ENCODE results near the gene MADD. TPM values are rescaled to one million over a fixed set of nuclear protein-coding genes. Genes with fewer than 3 reads are reported as not detected.

The MADD gene
- total RNA-seq, 1 experiment from 2014 or later: 41.0 TPM

DNA sequence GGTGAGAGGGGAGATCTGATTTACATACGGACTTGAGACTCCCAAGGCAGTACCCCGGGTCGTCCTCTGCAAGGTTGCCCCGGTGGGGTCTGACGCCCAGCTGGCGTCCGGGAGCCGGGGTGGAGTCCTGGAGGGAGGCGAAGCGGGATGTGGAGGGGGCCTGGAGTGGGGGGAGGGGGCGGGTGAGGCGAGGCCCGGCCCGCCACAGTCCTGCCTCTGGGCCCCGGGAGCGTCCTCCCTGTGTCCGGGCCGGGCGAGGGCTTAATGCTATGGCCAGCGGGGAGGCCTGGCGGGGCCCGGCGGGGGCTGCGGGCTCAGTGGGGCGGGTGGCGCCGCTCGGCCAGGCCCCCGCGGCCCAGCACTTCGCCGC, 85.0 kb downstream of the MADD start:
- Histone ChIP-seq H4K20me1 (ENCODE audit: control insufficient read depth, insufficient read depth, insufficient read length) (peaks cover 2% of the 10 kb centered on the region), H3K4me1 (ENCODE audit: insufficient read depth, low read length) (no peaks in the 10 kb centered on the region), H3K14ac (ENCODE audit: insufficient read depth, low read length) (peak overlapping the region; percentile 11; the same call in 1 of the 2 replicates), H3K56ac (ENCODE audit: insufficient read length, low read depth, low read length) (no peak overlapping the region), H3K27ac (ENCODE audit: insufficient read length, low read depth, low read length) (no peak overlapping the region), H4K8ac (replicated peaks; ENCODE audit: insufficient read length, low read depth, low read length) (no peak overlapping the region), H2BK120ac (ENCODE audit: low read depth, low read length, poor library complexity, severe bottlenecking) (no peak overlapping the region), H3K9me3 (ENCODE audit: control insufficient read depth, low read depth, low read length) (no peaks in the 10 kb centered on the region), H3K79me2 (ENCODE audit: insufficient read depth, low read length) (no peaks in the 10 kb centered on the region), H3K79me1 (ENCODE audit: insufficient read depth, low read depth, low read length, poor library complexity, severe bottlenecking) (no peaks in the 10 kb centered on the region), H3K18ac (ENCODE audit: insufficient read length, low read depth, low read length) (no peak overlapping the region), H3T11ph (ENCODE audit: low read length) (no peak overlapping the region), H3K4ac (ENCODE audit: low read depth, low read length) (no peak overlapping the region), H3K23me2 (ENCODE audit: insufficient read length, low read depth, low read length, poor library complexity, severe bottlenecking) (no peaks in the 10 kb centered on the region), H2AK5ac (ENCODE audit: insufficient read length, low read length) (no peak overlapping the region), H2BK15ac (ENCODE audit: low read depth, low read length) (no peak overlapping the region), H2AFZ (ENCODE audit: low read length) (no peak overlapping the region), H4K5ac (ENCODE audit: insufficient read length, low read depth, low read length) (no peak overlapping the region), H3K4me2 (ENCODE audit: insufficient read depth, insufficient read length, low read length) (peak overlapping the region; percentile 21), H4K91ac (ENCODE audit: insufficient read length, low read depth, low read length) (no peak overlapping the region), H2BK20ac (ENCODE audit: low read depth, low read length, poor library complexity, severe bottlenecking) (no peak overlapping the region), H3K23ac (ENCODE audit: insufficient read length, low read depth, low read length) (no peak overlapping the region), H3K27me3 (ENCODE audit: insufficient read depth, low read length) (no peaks in the 10 kb centered on the region), H2BK5ac (ENCODE audit: insufficient read length, low read length) (no peak overlapping the region), H3K9ac (ENCODE audit: extremely low read depth, insufficient read length, low read length) (no peak overlapping the region), H2BK12ac (ENCODE audit: insufficient read length, low read depth, low read length) (no peak overlapping the region)
- no peaks in the 10 kb centered on the region for H3K36me3 Mint-ChIP-seq (ENCODE audit: insufficient read depth in 1 of 3, low read depth in 3 of 3)
- H3K4me1 Mint-ChIP-seq: peaks cover 11 to 15% of the 10 kb centered on the region in 2 experiments
- H3K4me3 Mint-ChIP-seq: peak overlapping the region; percentile 66 to 77
- no peak for TF ChIP-seq CTCF (conservative IDR thresholded peaks at IDR 0.05)
- peak; percentile 52 for DNase-seq
- H3K27me3 Mint-ChIP-seq (ENCODE audit: low read depth): no peaks in the 10 kb centered on the region
- H3K9me3 Mint-ChIP-seq: no peaks in the 10 kb centered on the region
- no CpG with 5 or more reads among the region's 32 CpGs for WGBS (ENCODE audit: extremely low coverage, insufficient read length, low lambda C conversion rate)
- 0 out of 7 replicates have a peak overlapping the region, but pooled peaks of 1 of the 3 experiments have one; percentile 57 for H3K27ac Mint-ChIP-seq
